Measurements from ENCODE around the gene CDH13. TPM values are rescaled to one million over a fixed set of nuclear protein-coding genes. Genes with fewer than 3 reads are reported as not detected.

Gene CDH13
- total RNA-seq, 2 experiments from 2014 or later, result not detected

- Histone ChIP-seq H3K4me3 (ENCODE audit: low read depth, low read length, poor library complexity, severe bottlenecking) (no peak overlapping the region), H3K36me3 (ENCODE audit: insufficient read depth, low read length) (no peaks in the 10 kb centered on the region), H3K79me2 (ENCODE audit: insufficient read depth, low read depth, low read length) (no peaks in the 10 kb centered on the region), H3K9me2 (ENCODE audit: insufficient read depth, low read length) (no peaks in the 10 kb centered on the region), H3K27ac (ENCODE audit: low read depth, low read length, poor library complexity, severe bottlenecking) (no peak overlapping the region), H3K4me2 (ENCODE audit: low read length) (no peak overlapping the region), H3K9me3 (ENCODE audit: low read length) (no peaks in the 10 kb centered on the region), H4K20me1 (ENCODE audit: insufficient read depth, low read length) (no peaks in the 10 kb centered on the region), H2AFZ (ENCODE audit: low read length) (no peak overlapping the region), H3K4me1 (ENCODE audit: insufficient read depth, low read length, poor library complexity, severe bottlenecking) (no peaks in the 10 kb centered on the region)
- no peak for TF ChIP-seq EZH2phosphoT487 (IDR thresholded peaks at IDR 0.05; ENCODE audit: borderline replicate concordance, low read depth, low read length)
- TF ChIP-seq CTCF (conservative IDR thresholded peaks at IDR 0.05; ENCODE audit: low read length), result no peak
- DNase-seq (ENCODE audit: low spot score), result no peak
- no TSS peak for BruUV-seq (replicated peaks)
- ChIA-PET POLR2A (no interaction called here), CTCF (ENCODE audit: unreplicated experiment) (no interaction called here)
- intact Hi-C loops (cut with micrococcal nuclease; ENCODE audit: unreplicated experiment), result no loop called here
These were observed 136.6 kb downstream of the CDH13 start for GRCh38 chr16:82763371-82763770.

GRCh38 chr16:82767198-82767597, 140.4 kb downstream of the CDH13 start:
- CTCF ChIA-PET (ENCODE audit: unreplicated experiment), result no interaction called here

GRCh38 chr16:82767808-82768207, 141.0 kb downstream of the CDH13 start:
- Histone ChIP-seq H3K27ac (ENCODE audit: low read depth, low read length, poor library complexity, severe bottlenecking) (no peak overlapping the region), H3K9me2 (ENCODE audit: insufficient read depth, low read length) (no peaks in the 10 kb centered on the region), H2AFZ (ENCODE audit: low read length) (no peak overlapping the region), H3K4me3 (ENCODE audit: low read depth, low read length, poor library complexity, severe bottlenecking) (no peak overlapping the region), H3K36me3 (ENCODE audit: insufficient read depth, low read length) (no peaks in the 10 kb centered on the region), H3K9me3 (ENCODE audit: low read length) (no peaks in the 10 kb centered on the region), H3K79me2 (ENCODE audit: insufficient read depth, low read depth, low read length) (no peaks in the 10 kb centered on the region), H3K4me2 (ENCODE audit: low read length) (no peak overlapping the region), H3K4me1 (ENCODE audit: insufficient read depth, low read length, poor library complexity, severe bottlenecking) (no peaks in the 10 kb centered on the region), H4K20me1 (ENCODE audit: insufficient read depth, low read length) (no peaks in the 10 kb centered on the region)
- POLR2A ChIA-PET, result no interaction called here
- CTCF ChIA-PET (ENCODE audit: unreplicated experiment), result no interaction called here
- intact Hi-C loops (cut with micrococcal nuclease; ENCODE audit: unreplicated experiment), result no loop called here
- DNase-seq (ENCODE audit: low spot score), result no peak
- TF ChIP-seq EZH2phosphoT487 (IDR thresholded peaks at IDR 0.05; ENCODE audit: borderline replicate concordance, low read depth, low read length) (no peak), CTCF (conservative IDR thresholded peaks at IDR 0.05; ENCODE audit: low read length) (no peak)
- BruUV-seq (replicated peaks), result no TSS peak

More at GRCh38 chr16:82767198-82767597, 140.4 kb downstream of the CDH13 start:
- POLR2A ChIA-PET, result no interaction called here
- Histone ChIP-seq H3K27ac (ENCODE audit: low read depth, low read length, poor library complexity, severe bottlenecking) (no peak overlapping the region), H3K36me3 (ENCODE audit: insufficient read depth, low read length) (no peaks in the 10 kb centered on the region), H3K79me2 (ENCODE audit: insufficient read depth, low read depth, low read length) (no peaks in the 10 kb centered on the region), H3K4me2 (ENCODE audit: low read length) (no peak overlapping the region), H3K4me3 (ENCODE audit: low read depth, low read length, poor library complexity, severe bottlenecking) (no peak overlapping the region), H4K20me1 (ENCODE audit: insufficient read depth, low read length) (no peaks in the 10 kb centered on the region), H3K9me2 (ENCODE audit: insufficient read depth, low read length) (no peaks in the 10 kb centered on the region), H3K4me1 (ENCODE audit: insufficient read depth, low read length, poor library complexity, severe bottlenecking) (no peaks in the 10 kb centered on the region), H2AFZ (ENCODE audit: low read length) (no peak overlapping the region), H3K9me3 (ENCODE audit: low read length) (no peaks in the 10 kb centered on the region)
- no peak for TF ChIP-seq EZH2phosphoT487 (IDR thresholded peaks at IDR 0.05; ENCODE audit: borderline replicate concordance, low read depth, low read length)
- TF ChIP-seq CTCF (conservative IDR thresholded peaks at IDR 0.05; ENCODE audit: low read length), result no peak
- DNase-seq (ENCODE audit: low spot score), result no peak
- intact Hi-C loops (cut with micrococcal nuclease; ENCODE audit: unreplicated experiment), result no loop called here
- no TSS peak for BruUV-seq (replicated peaks)

Data from OCI-LY7 (cell line).